ENCODE measurements around the gene PLB1.

PLB1 gene

DNA sequence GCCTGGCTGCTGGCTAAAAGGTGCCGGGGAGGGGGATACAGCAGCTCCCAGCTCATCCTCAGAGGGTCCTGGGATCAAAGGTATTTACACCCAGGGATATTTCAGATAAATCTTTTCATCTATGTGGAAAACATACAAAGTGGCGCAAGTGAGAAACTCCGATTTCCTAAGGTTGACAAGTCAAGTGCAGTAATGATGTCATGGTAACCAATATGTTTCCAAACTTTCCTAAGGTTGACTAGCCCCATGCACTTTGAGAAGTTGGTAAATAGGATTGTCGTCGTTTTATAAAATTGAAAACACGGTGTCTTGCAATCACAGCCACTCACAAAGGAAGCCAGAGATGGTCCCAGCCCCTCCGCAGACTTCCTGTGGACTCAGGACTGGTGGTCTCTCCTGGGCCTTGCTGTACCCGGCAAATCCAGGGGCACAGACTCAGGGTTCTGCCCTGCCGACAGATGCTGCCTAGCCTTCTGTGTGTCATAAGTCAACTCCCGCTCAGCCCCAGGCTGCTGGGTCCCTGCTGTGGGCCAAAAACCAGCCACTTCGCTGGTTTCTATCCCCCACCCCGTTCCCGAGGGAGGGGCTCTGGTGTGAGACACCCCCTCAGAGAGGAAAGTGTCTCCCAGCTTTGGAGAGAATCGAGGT is 144.5 kb downstream of the PLB1 start:
- no peak overlapping the region for H3K4me3 ChIP-seq (ENCODE audit: low read depth, low read length)

GRCh38 chr2:28640908-28641300 is 145.0 kb downstream of the PLB1 start:
- TF ChIP-seq, protein P1, sequence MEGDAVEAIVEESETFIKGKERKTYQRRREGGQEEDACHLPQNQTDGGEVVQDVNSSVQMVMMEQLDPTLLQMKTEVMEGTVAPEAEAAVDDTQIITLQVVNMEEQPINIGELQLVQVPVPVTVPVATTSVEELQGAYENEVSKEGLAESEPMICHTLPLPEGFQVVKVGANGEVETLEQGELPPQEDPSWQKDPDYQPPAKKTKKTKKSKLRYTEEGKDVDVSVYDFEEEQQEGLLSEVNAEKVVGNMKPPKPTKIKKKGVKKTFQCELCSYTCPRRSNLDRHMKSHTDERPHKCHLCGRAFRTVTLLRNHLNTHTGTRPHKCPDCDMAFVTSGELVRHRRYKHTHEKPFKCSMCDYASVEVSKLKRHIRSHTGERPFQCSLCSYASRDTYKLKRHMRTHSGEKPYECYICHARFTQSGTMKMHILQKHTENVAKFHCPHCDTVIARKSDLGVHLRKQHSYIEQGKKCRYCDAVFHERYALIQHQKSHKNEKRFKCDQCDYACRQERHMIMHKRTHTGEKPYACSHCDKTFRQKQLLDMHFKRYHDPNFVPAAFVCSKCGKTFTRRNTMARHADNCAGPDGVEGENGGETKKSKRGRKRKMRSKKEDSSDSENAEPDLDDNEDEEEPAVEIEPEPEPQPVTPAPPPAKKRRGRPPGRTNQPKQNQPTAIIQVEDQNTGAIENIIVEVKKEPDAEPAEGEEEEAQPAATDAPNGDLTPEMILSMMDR (IDR thresholded peaks at IDR 0.05; ENCODE audit: low read depth, low read length, missing control alignments) = no peak
- no peak overlapping the region for H3K4me3 ChIP-seq (ENCODE audit: low read depth, low read length)
- no peak for DNase-seq (ENCODE audit: low read depth)

More for the DNA sequence above, 144.5 kb downstream of the PLB1 start:
- TF ChIP-seq, protein P1 (IDR thresholded peaks at IDR 0.05; ENCODE audit: low read depth, low read length, missing control alignments) = no peak
- no peak for DNase-seq (ENCODE audit: low read depth)

- DNase-seq (ENCODE audit: low read depth) = no peak
- H3K4me3 ChIP-seq (ENCODE audit: low read depth, low read length) = no peak overlapping the region
- TF ChIP-seq, protein P1 (IDR thresholded peaks at IDR 0.05; ENCODE audit: low read depth, low read length, missing control alignments) = no peak
Measured at GRCh38 chr2:28642796-28643195, 146.9 kb downstream of the PLB1 start.

GRCh38 chr2:28643327-28643726 is 147.5 kb downstream of the PLB1 start:
- TF ChIP-seq, protein P1 (IDR thresholded peaks at IDR 0.05; ENCODE audit: low read depth, low read length, missing control alignments) = no peak
- DNase-seq (ENCODE audit: low read depth) = no peak
- no peak overlapping the region for H3K4me3 ChIP-seq (ENCODE audit: low read depth, low read length)

DNA sequence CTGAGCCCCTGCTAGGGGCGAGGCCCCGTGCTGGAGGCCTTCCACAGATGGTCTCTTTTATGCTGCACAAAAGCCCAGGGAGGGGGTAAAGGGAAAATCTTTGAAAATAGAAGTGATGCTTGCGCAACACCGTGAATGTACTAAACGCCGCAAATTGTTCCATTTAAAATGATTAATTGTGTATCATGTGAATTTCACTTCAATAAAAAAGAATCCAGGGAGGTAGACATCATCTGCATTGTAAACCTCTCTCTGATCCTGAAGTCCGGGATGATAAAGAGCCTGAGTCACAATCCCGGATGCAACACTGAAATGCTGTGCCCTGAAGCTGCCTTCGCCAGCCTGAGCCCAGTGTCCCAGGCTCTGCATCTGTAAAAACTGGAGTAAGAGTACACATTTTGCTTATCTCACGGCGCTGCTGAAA is 148.1 kb downstream of the PLB1 start:
- TF ChIP-seq, protein P1 (IDR thresholded peaks at IDR 0.05; ENCODE audit: low read depth, low read length, missing control alignments) = no peak
- DNase-seq (ENCODE audit: low read depth) = no peak
- H3K4me3 ChIP-seq (ENCODE audit: low read depth, low read length) = no peak overlapping the region

DNA sequence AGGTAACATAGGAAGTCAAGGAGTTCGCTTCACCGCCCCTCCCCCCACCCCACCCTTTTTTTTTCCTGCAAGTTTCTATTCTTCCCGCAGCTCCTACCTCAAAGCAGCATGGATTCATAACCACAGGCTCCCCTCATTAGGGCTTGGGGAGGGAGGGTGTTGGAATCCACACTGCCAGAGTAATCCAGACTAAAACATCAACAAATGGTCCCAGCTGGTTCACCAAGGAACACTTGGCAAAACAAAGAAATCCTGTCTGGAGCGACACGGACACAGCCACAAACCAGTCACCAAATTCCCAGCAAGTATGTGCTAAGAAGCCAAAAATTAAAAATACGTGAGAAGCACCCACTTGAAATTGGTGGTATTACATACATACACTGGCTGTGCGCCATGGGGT is 148.9 kb downstream of the PLB1 start:
- H3K4me3 ChIP-seq (ENCODE audit: low read depth, low read length) = no peak overlapping the region
- TF ChIP-seq, protein P1 (IDR thresholded peaks at IDR 0.05; ENCODE audit: low read depth, low read length, missing control alignments) = no peak
- no peak for DNase-seq (ENCODE audit: low read depth)

GRCh38 chr2:28645553-28645952 is 149.7 kb downstream of the PLB1 start:
- no peak overlapping the region for H3K4me3 ChIP-seq (ENCODE audit: low read depth, low read length)
- no peak for DNase-seq (ENCODE audit: low read depth)
- TF ChIP-seq, protein P1 (IDR thresholded peaks at IDR 0.05; ENCODE audit: low read depth, low read length, missing control alignments) = no peak
